ENCODE results near the gene HSPD1.

DNA sequence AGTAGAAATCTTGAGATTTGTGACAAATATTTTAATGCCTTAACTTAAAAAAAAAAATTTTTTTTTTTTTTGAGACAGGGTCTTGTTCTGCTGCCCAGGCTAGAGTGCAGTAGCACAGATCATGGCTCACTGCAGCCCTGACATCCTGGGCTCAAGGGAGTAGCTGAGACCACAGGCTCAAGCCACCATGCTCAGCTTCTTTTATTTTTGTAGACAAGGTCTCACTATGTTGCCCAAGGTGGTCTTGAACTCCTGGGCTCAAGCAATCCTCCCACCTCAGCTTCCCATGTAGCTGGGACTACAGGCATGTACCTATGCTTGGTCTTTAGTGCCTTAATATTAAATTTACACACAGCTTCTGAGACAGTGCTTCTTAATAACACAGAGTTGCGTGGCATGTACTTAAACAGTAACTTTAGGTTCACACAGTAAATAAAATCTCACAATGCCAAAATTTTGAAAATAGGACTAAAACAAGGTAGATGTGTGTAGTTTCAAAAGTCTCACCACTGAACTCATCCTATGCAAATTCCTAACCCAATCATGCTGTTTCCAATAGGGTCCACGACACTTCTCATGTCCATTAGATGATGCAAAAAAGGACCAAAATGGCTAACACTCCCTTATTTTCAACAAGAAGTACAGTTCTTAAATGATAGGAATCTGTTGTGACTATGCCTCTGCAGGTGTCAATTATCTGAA lies 4.1 kb downstream of the HSPD1 start:
- TF ChIP-seq, protein P1, sequence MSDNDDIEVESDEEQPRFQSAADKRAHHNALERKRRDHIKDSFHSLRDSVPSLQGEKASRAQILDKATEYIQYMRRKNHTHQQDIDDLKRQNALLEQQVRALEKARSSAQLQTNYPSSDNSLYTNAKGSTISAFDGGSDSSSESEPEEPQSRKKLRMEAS (IDR thresholded peaks at IDR 0.05; ENCODE audit: low read depth, low read length): no peak
- TF ChIP-seq, protein P2, sequence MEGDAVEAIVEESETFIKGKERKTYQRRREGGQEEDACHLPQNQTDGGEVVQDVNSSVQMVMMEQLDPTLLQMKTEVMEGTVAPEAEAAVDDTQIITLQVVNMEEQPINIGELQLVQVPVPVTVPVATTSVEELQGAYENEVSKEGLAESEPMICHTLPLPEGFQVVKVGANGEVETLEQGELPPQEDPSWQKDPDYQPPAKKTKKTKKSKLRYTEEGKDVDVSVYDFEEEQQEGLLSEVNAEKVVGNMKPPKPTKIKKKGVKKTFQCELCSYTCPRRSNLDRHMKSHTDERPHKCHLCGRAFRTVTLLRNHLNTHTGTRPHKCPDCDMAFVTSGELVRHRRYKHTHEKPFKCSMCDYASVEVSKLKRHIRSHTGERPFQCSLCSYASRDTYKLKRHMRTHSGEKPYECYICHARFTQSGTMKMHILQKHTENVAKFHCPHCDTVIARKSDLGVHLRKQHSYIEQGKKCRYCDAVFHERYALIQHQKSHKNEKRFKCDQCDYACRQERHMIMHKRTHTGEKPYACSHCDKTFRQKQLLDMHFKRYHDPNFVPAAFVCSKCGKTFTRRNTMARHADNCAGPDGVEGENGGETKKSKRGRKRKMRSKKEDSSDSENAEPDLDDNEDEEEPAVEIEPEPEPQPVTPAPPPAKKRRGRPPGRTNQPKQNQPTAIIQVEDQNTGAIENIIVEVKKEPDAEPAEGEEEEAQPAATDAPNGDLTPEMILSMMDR (IDR thresholded peaks at IDR 0.05; ENCODE audit: low read depth, low read length): no peak
